GM21367 (cell line): ENCODE results near the gene IMMP2L.
"Not testable (repeated sequence)": the region's sequence is repeated elsewhere in the genome, so short reads cannot be mapped to it uniquely, and the experiment has no call there.

Experiments used
- ATAC-seq: cut with Tn5 transposase; IDR thresholded peaks from one replicate; pipeline ENCODE4 v1.9.1; 2021; ENCODE audit not compliant: unreplicated experiment

Gene IMMP2L

DNA sequence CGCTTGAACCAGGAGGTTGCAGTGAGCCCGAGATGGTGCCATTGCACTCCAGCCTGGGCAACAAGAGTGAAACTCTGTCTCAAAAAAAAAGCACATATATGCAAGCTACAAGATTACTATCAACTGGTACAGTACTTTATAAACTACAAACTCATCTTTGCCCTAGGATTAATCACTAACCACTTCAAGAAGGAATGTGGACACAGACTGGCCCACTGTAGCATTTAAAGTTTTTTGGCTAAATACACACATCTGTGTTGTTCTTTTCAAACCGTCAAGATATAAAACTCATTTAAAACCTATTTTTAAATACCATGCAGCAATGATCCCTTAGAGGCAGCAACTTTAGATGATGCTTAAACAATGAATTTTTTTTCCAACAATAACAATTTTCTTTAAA is 205.4 kb downstream of the IMMP2L start:
- ATAC-seq = no peak

DNA sequence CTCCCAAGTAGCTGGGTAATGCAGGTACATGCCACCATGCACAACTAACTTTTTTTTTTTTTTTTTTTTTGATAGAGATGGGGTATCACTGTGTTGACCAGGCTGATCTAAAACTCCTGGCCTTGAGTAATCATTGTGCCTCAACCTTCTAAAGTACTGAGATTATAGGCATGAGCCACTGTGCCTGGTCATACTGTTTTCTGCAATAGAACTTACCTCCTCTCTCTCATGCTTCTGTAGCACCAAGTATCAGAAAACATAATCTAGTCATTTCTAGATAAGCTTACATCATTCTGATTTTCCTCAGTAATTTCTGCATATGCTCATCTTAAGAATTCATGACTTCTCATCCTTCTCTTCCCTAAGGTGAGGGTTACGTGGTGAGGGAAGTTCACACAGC is 210.0 kb downstream of the IMMP2L start:
- ATAC-seq = no peak

DNA sequence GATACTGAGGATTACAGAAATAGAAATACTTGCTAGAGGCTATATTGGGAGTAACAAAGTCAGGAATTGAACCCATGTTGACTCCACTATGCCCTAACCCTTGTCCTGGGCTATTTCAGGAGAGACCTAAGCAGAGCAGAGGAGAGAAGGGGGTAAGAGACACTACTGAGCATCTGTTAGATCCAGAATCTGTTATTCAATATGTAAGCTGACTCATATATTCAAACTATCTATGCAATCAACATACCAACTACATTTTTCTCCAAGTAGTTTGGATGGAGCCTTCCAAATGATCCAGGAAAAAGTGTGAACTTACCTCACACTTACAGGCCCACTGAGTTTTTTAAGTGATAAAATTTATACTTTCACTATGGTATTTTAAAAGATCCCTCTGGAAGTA is 216.1 kb downstream of the IMMP2L start:
- no peak for ATAC-seq

DNA sequence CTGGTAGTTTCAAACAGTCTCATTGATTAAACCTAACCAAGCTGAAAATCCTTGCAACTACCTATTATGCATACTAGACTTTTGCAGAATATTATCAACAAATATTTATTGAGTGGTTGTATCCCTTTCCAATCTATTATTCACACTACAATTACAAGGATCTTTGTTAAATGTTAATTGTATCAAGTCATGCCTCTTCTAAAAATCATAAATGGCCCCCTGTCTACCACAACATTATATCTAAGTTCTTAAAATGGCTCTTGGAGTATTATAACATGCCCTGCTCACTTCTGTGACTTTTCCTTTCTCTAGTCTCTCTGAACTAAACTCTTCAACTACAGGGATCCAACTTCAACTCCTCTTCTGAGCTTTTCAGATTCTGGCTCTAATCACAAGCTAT is 219.3 kb downstream of the IMMP2L start:
- no peak for ATAC-seq

DNA sequence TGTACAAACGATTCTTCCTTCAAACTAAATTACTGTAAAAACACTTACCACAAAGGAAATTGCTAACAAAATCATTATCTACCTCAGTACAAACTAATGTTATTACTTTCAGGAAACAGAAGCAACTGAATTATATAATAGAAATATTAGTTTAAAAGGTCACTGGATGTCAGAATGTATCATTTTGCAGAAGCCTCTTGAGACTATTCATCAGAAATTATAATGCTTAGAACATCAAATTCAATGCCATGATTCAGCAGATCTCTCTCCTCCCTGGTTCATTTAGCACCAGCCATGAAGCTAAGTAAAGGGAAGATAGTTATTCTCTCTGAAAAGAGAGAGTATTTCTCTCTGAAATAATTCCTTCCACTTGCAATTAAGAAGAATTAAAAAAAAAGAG is 223.3 kb downstream of the IMMP2L start:
- no peak for ATAC-seq

DNA sequence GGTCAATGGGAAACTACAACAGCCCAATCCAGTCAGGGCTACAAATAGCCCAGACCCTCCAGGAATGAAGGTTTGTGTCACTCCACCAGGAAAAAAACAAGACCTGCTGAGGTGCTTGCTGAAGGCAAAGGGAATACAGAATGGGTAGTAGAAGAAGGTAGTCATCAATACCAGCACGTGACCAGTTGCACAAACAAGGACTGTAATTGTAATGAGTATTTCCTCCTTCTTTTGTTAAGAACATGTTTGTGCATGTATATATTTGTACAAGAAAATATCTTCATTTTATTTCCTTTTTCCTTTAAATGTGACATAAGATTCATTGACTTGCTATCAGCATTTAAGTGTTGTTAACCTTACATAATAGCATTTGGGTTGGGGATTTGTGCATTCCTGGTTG is 229.3 kb downstream of the IMMP2L start:
- no peak for ATAC-seq

DNA sequence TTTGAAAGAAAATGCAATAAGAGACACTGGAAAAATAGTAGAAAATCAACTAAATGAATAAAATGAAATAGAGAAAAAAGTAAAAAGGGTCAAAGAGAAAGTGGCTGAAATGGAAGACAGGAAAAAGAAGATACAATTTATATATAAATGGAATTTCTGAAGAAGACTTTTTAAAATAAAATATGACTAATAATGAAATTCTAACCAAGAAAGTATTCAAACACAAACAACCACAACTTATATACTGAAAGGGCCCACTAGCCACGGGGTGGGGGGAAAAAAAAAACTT is 232.1 kb downstream of the IMMP2L start:
- ATAC-seq = no peak

DNA sequence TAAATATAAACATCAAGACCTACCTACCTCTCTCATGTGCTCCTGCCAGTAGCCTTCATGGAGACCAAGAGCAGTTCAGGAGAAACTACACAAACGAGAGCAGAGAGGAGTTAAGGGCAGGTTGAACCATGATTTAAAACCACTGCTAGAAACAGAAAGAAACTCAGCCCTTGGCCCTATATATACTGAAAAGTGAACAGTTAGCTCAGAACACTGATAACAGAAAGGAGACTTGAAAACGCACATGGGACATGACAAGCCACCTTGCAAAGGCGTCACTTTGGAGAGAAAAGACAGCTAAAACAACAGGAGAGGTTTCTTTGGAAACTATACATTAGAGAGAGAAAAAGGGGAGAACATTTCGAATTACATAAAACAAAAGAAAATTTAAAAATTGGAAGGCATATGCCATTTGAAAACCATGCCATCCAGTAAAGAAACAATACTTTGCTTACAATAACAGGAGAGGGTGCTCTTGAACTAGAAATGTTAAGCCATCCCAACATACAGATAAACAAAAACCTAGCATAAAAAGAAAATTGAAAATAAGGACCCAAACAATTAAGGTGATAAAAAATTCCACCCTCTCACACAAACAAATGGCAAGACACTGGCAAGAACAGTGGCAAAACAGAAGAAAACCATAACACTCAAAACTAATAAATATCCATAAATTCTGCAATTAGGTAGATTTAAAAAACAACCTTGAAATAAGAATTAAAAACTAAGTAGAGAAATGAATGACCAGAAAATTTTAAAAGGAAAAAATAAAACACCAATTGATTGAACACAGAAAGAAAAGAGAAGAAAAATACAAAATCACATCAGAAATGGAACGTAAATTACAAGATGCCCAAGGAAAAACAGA is 232.7 kb downstream of the IMMP2L start:
- peak; percentile 53 for ATAC-seq

DNA sequence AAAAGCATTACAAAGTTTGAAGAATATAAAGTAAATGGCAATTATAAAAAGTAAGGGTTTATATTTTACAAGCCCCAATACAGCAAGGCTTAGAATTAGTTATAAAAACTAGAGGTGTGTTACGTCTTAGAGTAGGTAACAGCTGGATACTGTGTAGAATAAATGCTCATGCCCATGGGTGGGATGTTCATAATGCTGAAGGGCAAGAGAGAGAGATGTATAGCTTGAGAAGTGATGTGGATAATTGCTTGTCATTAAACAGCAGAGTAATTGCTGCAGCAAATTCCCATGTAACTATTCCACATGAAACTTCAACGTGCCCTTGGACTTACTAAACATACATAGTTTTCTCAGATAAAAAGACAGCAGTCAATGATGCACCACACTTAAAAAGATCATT is 233.8 kb downstream of the IMMP2L start:
- no peak for ATAC-seq

DNA sequence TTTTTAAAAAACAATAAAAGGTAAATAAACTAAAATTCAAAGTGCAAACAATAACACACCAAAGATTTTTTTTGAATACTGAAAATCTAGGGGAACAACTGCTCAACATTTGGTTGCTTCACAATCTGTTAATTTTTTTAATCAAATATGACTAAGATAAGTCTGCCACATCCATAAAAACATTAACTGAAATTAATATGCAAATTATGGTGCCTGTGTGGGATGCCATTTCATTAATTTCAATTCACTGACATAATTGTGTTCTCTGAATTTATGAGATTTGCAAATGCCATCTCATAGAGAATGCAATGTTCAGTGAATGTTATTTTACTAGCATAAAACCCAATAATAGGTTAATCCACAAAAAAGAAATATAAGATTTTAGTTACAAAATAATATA is 237.5 kb downstream of the IMMP2L start:
- ATAC-seq = no peak

DNA sequence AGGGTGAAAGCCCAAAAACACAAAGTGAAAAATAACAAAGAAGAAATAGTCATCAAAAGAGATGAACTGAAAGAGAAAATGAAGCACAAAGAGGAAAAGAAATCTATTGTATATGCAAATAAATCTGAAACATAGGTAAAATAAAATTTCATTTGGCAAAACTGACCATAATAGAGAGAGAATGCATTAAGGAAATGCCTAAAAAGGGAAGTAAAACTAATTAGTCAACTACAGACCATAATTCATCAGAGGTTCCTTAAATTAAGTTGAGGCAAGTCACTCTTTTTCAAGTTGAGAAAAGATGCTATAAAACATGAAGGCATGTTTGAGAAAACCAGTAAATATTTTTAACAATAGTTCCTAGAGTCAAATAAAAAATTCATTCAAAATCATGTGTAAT is 238.1 kb downstream of the IMMP2L start:
- ATAC-seq = no peak

DNA sequence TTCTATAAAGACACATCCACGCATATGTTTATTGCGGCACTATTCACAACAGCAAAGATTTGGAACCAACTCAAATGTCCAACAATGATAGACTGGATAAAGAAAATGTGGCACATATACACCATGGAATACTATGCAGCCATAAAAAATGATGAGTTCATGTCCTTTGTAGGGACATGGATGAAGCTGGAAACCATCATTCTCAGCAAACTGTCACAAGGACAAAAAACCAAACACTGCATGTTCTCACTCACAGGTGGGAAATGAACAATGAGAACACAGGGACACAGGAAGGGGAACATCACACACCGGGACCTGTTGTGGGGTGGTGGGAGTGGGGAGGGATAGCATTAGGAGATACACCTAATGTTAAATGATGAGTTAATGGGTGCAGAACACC is 238.6 kb downstream of the IMMP2L start:
- not testable (repeated sequence) for ATAC-seq

DNA sequence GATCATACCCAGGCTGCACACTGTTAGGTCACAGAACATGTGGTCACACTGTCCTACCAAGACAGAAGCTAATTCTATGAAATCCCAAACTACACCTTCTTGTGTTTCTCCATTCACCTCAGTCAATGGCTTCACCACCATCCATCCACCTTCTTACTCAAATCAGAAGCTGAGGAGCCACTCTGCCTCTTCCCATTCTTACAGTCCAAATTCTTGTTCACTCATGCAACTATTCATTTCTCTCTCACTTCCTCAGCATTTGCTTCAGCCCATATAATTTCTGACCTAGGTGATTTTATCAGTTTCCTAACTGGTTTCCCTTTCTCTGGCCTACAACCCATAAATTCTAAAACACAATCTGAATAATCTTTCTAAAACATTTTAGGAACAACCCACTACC is 242.2 kb downstream of the IMMP2L start:
- ATAC-seq = no peak

DNA sequence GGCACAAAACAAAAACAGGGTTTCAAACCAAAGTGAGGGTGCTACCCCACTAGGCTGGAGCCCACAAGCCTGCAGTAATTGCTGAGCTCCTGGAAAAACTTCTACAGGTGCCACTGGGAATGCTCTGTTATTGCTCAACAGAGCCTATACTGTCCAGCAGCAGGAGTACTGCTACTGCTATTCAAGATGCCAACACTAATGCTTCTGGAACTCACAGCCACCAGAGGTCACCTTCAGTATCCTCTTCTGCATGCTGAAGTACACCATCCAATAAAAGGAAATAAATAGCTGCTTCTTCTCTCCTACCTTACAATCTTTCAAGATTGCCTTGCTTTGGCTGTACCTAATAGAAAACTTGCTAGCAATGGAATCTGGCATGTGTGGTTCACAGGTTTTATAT is 249.3 kb downstream of the IMMP2L start:
- no peak for ATAC-seq

DNA sequence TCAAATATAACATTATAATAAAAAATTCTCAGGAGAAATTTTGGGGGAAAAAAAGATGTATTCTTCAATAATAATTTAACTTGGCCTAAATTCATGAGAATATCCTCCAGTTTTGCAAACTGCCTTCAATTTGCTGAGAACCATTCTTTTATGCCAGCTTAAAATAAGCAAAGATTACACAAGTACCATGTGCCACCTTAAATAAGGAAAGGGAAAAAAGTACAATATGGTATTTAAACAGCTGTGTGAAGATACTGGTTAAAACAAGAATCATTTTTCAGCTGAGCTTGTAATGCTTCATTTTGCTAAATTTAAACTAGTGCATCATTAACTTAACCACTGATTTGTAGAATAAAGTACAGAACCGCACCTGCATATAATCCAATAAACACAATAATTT is 253.6 kb downstream of the IMMP2L start:
- no peak for ATAC-seq

DNA sequence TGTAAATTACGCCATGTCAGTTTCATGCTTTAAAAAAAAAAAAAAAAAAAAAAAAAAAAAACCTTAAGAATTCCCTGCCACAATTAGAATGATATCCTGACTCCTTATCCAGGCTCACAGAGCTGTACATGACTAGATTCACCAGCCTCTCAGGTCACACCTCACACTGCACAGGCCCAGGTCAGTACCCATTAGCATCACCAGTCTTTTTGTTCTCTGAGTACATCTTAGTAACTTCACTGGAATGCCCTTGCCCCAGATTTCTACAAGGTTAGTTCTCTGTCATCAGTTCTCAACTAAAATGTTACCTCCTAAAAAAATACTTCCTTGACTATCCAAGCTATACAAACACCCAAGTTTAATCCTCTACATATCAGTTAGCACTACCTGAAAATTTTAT is 260.4 kb downstream of the IMMP2L start:
- no peak for ATAC-seq

DNA sequence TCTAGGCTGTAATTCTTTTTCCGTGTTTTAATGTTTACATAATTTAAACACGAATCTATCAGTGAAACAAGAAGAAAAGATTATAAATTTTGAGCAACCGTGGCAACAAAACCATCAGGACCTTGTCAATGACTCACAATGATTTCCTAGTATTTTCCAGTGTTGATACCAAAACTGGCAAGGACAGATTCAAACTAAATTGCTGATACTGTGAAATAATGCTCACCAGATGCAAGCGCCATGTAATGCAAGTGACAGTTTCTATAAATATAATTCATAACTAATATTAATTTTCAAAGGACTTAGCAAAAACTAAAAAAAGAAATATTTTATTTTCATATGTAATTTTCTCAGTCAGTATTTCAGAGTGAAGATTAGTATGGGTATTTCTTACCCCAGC is 267.8 kb downstream of the IMMP2L start:
- ATAC-seq = no peak

DNA sequence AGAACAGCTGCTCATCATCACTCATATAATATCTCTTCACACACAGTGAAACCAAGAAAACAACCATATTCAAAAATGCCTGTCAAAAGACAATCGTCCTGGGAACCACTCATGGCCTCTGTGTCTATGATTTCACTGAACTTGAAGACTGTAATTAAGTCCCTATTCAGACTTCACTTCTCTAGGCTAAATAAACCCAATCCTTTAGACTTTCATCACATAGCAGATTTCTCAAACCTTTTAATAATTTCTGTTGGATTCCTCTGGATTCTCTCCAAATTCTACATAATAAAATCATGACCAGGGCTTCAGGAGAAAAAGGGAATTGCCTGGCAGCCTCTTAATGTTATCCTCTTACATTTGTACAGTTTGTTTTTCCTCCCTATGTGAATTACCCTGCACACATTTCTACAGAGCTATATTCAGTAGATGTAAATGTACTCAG is 270.2 kb downstream of the IMMP2L start:
- ATAC-seq = no peak

DNA sequence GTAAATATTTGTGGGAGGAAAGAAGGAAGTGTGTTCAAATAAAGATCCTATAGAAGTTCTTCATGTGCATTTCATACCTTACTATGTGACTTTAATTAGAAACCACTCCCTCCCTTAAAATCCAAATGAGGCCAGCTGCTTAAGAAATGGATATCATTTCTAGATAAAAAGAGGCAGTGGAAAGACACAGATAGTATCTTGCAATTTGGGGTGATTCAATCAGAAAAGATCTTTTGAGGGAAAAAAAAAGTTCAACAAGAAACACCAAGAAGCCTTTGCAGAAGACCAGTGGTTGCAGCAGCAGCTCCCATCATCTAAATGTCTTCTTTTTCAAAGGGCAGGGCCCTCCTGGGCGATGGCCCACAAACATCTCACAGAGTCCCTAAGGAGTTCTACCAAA is 271.3 kb downstream of the IMMP2L start:
- ATAC-seq = no peak

DNA sequence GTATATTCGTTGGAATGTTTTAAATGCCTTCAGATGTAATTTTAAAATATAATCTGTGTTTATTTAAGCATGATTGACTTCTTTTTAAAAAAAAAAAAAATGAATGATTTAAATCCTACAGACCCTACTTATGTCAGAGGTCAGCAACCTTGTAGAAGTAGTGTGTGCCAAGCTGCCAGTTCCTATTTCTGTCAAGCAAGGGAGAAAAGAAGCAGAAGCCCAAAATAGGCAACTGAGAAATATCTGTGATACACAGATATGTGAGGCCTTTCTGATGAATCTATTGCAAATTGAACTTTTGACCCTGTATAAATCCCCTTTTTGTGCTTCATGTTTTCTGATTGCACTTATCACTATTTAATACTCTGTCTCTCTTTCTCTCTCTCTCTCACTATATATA is 271.9 kb downstream of the IMMP2L start:
- no peak for ATAC-seq

DNA sequence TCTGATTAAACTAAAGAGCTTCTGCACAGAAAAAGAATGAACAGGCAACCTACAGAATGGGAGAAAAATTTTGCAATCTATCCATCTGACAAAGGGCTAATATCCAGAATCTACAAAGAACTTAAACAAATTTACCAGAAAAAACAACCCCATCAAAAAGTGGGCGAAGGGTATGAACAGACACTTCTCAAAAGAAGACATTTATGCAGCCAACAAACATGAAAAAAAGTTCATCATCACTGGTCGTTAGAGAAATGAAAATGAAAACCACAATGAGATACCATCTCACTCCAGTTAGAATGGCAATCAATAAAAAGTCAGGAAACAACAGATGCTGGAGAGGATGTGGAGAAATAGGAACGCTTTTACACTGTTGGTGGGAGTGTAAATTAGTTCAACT is 273.9 kb downstream of the IMMP2L start:
- ATAC-seq = not testable (repeated sequence)

DNA sequence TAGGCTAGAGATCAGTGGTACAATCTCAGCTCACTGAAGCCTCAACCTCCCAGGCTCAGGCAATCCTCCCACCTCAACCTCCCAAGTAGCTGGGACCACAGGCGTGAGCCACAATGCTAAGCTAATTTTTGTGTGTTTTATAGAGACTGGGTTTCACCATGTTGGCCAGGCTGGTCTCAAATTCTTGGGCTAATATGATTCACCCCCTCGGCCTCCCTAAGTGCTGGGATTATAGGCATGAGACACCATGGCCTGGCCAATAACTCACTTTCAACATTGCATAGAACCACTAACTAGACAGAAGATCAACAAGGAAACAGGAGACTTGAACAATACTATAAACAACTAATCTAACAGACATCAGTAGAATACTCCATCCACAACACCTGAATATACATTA is 279.7 kb downstream of the IMMP2L start:
- ATAC-seq = no peak

DNA sequence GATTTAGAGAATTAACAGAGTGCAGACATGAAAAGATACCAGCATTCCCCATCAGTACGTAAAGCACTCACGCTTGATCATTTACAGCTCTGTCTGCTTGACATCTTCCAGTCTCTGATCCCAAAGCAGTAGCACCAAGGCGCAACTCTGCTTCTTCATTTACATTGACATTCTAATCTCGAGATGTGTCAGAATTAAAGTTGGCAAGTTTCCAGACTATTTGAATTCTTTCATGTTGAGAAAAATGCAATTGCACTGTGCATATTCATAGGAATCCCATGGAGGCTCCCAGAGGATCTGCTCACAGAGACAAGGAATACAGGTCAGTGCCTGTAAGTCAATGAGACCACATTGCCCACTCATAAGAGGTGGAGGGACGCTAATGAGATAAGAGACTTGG is 287.4 kb downstream of the IMMP2L start:
- ATAC-seq = no peak
